ENCODE results near the gene NUFIP1. TPM values are rescaled to one million over a fixed set of nuclear protein-coding genes. Genes with fewer than 3 reads are reported as not detected.

NUFIP1 gene
- total and polyA plus RNA-seq, 2 of the 8 experiments (the other 6 are each of a cell fraction or from before 2014, with no cell fraction given): 4.6 to 16.6 TPM

DNA sequence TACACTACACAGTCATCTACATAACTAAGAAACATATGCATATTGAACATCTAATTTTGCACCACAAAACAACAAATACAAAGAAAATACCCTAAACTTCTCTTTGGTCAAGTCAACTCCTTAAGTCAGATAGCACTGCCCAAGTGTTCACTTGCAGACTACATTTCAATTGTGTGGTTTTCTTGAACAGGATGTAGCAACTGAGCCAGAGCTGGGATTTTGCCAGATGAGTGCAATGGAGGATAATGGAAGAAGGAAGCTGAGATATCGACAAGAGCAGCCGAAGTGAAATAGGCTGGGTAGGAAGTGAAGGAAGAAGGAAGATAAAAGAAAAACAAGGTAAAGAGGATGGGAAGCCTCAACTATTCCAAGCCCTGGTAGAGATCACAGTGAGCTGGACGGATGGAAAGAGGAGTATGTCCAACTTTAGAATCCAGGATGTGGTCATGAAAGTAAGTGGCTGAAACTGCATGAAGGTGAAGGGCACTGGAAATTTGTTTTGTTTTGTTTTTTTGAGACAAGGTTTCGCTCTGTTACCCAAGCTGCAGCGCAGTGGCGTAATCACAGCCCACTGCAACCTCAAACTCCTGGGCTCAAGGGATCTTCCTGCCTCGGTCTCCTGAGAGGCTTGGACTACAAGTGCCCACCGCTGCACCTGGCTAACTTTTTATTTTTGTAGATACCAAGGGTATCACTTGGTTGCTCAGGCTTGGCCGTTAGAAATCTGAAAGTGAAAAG, 15.0 kb downstream of the NUFIP1 start:
- H3K4me2 ChIP-seq (ENCODE audit: insufficient read depth in 1 of 2, low read depth in 2 of 2, low read length in 2 of 2): no peak overlapping the region
- no peak overlapping the region for H2BK12ac ChIP-seq (ENCODE audit: low read depth, low read length)
- no peak overlapping the region for H2BK5ac ChIP-seq (ENCODE audit: low read depth, low read length)
- no peaks in the 10 kb centered on the region; the same call in 1 of the 2 replicates for H3K23me2 ChIP-seq (ENCODE audit: low read depth, low read length)
- no peak overlapping the region for H3K18ac ChIP-seq (ENCODE audit: extremely low read depth, low read length)
- CTCF ChIA-PET (ENCODE audit: partially characterized antibody): interaction anchor here (0.6 to 2.8 kb wide), 8 partner anchors 11 to 809 kb away, joined by 3 to 14 read pairs (median 4); no protein-coding TSS in a partner anchor
- H3K79me2 ChIP-seq (ENCODE audit: control insufficient read depth in 1 of 2, insufficient read depth in 2 of 2, low read length in 2 of 2): peaks cover 0 to 8% of the 10 kb centered on the region in 2 experiments; a peak in 2 of 4 replicates
- no peak overlapping the region for H2AFZ ChIP-seq (ENCODE audit: low read length)
- no peak overlapping the region for H3K4ac ChIP-seq (replicated peaks; ENCODE audit: insufficient read length, low read depth, low read length)
- no peak overlapping the region for H2BK15ac ChIP-seq (ENCODE audit: low read length)
- no peak overlapping the region for H2BK120ac ChIP-seq (replicated peaks; ENCODE audit: low read depth, low read length)
- no peaks in the 10 kb centered on the region for H4K20me1 ChIP-seq (replicated peaks in 1 of 2; ENCODE audit: control insufficient read depth in 1 of 2, insufficient read depth in 2 of 2, low read length in 2 of 2)
- H3K4me3 ChIP-seq (ENCODE audit: extremely low read depth in 1 of 4, insufficient read depth in 2 of 4, low read depth in 3 of 4, low read length in 4 of 4): no peak overlapping the region
- no peak overlapping the region for H3K23ac ChIP-seq (ENCODE audit: insufficient read length)
- H3K9ac ChIP-seq (replicated peaks in 1 of 4; ENCODE audit: extremely low read depth in 1 of 4, low read depth in 3 of 4, low read length in 3 of 4): no peak overlapping the region
- H3K27me3 ChIP-seq (replicated peaks in 1 of 4; ENCODE audit: control insufficient read depth in 3 of 4, extremely low read depth in 1 of 4, insufficient read depth in 3 of 4, low read length in 3 of 4): no peaks in the 10 kb centered on the region
- H3K14ac ChIP-seq (ENCODE audit: insufficient read length): no peak overlapping the region
- H3K56ac ChIP-seq (replicated peaks; ENCODE audit: insufficient read length, low read depth, low read length): no peak overlapping the region
- no peak for FAIRE-seq
- no peaks in the 10 kb centered on the region; a peak in 1 of 7 replicates for H3K4me1 ChIP-seq (replicated peaks in 1 of 4; ENCODE audit: control insufficient read depth in 3 of 4, insufficient read depth in 4 of 4, low read length in 3 of 4)
- H2AK5ac ChIP-seq (ENCODE audit: low read depth, low read length): no peak overlapping the region
- H3K27ac ChIP-seq (ENCODE audit: low read depth, low read length): no peak overlapping the region; the same call in 1 of the 2 replicates
- H3K36me3 ChIP-seq (ENCODE audit: control insufficient read depth in 2 of 4, insufficient read depth in 4 of 4, low read length in 3 of 4): peaks cover 7 to 37% (median 25%) of the 10 kb centered on the region in 4 experiments
- no peaks in the 10 kb centered on the region for H3K9me3 ChIP-seq (ENCODE audit: insufficient read depth in 2 of 2, low read depth in 1 of 2, low read length in 1 of 2)
- H2BK20ac ChIP-seq (ENCODE audit: low read length): no peak overlapping the region
- no peak for DNase-seq (ENCODE audit: low read depth in 1 of 2, low spot score in 2 of 2)
- no peak overlapping the region for H4K91ac ChIP-seq (replicated peaks; ENCODE audit: insufficient read length, low read length)
- no peaks in the 10 kb centered on the region; the same call in 1 of the 2 replicates for H3K79me1 ChIP-seq (ENCODE audit: low read depth, low read length)
- 92% methylated on average over 9 of the region's 9 CpGs; no CpG with 5 or more reads in 1 of the 2 experiments for WGBS, 2 experiments (ENCODE audit: extremely low coverage in 1 of 2, insufficient coverage in 1 of 2, insufficient read length in 1 of 2, insufficient replicate concordance in 2 of 2, low coverage in 1 of 2, low lambda C conversion rate in 2 of 2, missing lambda C conversion rate in 1 of 2)
- no peak overlapping the region for H4K8ac ChIP-seq (ENCODE audit: extremely low read depth, insufficient read depth, low read length)
- H4K5ac ChIP-seq (ENCODE audit: insufficient read length, low read depth, low read length): no peak overlapping the region
- POLR2A ChIA-PET (ENCODE audit: partially characterized antibody): interaction anchor here (0.8 kb wide), 1 partner anchor 490 kb away, joined by 3 read pairs; no protein-coding TSS in a partner anchor
- TF ChIP-seq SAP30 (IDR thresholded peaks at IDR 0.05; ENCODE audit: insufficient read depth, insufficient replicate concordance, low read length) (no peak), SRF (IDR thresholded peaks at IDR 0.05; ENCODE audit: low read depth, low read length) (no peak), KDM1A (IDR thresholded peaks at IDR 0.05; ENCODE audit: borderline replicate concordance, low read length) (no peak), KDM5A (IDR thresholded peaks at IDR 0.05; ENCODE audit: low read length) (no peak), SP1 (IDR thresholded peaks at IDR 0.05; ENCODE audit: low read depth, low read length) (no peak), RFX5 (IDR thresholded peaks at IDR 0.05; ENCODE audit: borderline replicate concordance, low read depth, low read length) (no peak), EGR1 (IDR thresholded peaks at IDR 0.05; ENCODE audit: borderline replicate concordance, low read depth, low read length) (no peak), CBX5 (IDR thresholded peaks at IDR 0.05; ENCODE audit: low read depth, low read length) (no peak)
- TF ChIP-seq, protein P1, sequence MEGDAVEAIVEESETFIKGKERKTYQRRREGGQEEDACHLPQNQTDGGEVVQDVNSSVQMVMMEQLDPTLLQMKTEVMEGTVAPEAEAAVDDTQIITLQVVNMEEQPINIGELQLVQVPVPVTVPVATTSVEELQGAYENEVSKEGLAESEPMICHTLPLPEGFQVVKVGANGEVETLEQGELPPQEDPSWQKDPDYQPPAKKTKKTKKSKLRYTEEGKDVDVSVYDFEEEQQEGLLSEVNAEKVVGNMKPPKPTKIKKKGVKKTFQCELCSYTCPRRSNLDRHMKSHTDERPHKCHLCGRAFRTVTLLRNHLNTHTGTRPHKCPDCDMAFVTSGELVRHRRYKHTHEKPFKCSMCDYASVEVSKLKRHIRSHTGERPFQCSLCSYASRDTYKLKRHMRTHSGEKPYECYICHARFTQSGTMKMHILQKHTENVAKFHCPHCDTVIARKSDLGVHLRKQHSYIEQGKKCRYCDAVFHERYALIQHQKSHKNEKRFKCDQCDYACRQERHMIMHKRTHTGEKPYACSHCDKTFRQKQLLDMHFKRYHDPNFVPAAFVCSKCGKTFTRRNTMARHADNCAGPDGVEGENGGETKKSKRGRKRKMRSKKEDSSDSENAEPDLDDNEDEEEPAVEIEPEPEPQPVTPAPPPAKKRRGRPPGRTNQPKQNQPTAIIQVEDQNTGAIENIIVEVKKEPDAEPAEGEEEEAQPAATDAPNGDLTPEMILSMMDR (IDR thresholded peaks at IDR 0.05; ENCODE audit: control extremely low read depth in 1 of 3, insufficient read depth in 1 of 3, low read depth in 1 of 3, low read length in 3 of 3): no peak
